GM21737 (cell line): Measurements from ENCODE around the gene CCNL1.

Source experiments
- ATAC-seq: cut with Tn5 transposase; IDR thresholded peaks from one replicate; pipeline ENCODE4 v1.9.1; 2021; ENCODE audit warnings: mild to moderate bottlenecking, moderate library complexity; ENCODE audit not compliant: unreplicated experiment

The CCNL1 gene

GRCh38 chr3:157126365-157126764 lies 33.6 kb downstream of the CCNL1 start:
- ATAC-seq, result no peak

- ATAC-seq, result no peak
These were observed 34.8 kb downstream of the CCNL1 start for GRCh38 chr3:157125101-157125500.

GRCh38 chr3:157123621-157124020 lies 36.3 kb downstream of the CCNL1 start:
- no peak for ATAC-seq

- ATAC-seq, result no peak
These were observed 37.0 kb downstream of the CCNL1 start for GRCh38 chr3:157122832-157123427.

GRCh38 chr3:157122116-157122515 lies 37.8 kb downstream of the CCNL1 start:
- no peak for ATAC-seq

GRCh38 chr3:157121522-157121921 lies 38.4 kb downstream of the CCNL1 start:
- no peak for ATAC-seq

GRCh38 chr3:157120071-157120892 lies 39.7 kb downstream of the CCNL1 start:
- no peak for ATAC-seq

- ATAC-seq, result no peak
These were observed 40.5 kb downstream of the CCNL1 start for GRCh38 chr3:157119369-157119951.

- ATAC-seq, result no peak
These were observed 41.9 kb downstream of the CCNL1 start for GRCh38 chr3:157117875-157118654.

- ATAC-seq, result no peak
These were observed 42.7 kb downstream of the CCNL1 start for GRCh38 chr3:157117206-157117605.

- ATAC-seq, result no peak
These were observed 43.9 kb downstream of the CCNL1 start for GRCh38 chr3:157116017-157116416.

GRCh38 chr3:157115069-157116006 lies 44.6 kb downstream of the CCNL1 start:
- no peak for ATAC-seq

GRCh38 chr3:157113832-157114505 lies 46.0 kb downstream of the CCNL1 start:
- no peak for ATAC-seq

GRCh38 chr3:157112536-157112935 lies 47.4 kb downstream of the CCNL1 start:
- no peak for ATAC-seq

- no peak for ATAC-seq
These were observed 48.4 kb downstream of the CCNL1 start for GRCh38 chr3:157111518-157111917.

GRCh38 chr3:157110761-157111278 lies 49.1 kb downstream of the CCNL1 start:
- no peak for ATAC-seq

- ATAC-seq, result no peak
These were observed 50.4 kb downstream of the CCNL1 start for GRCh38 chr3:157109267-157110141.

- ATAC-seq, result no peak
These were observed 52.3 kb downstream of the CCNL1 start for GRCh38 chr3:157107644-157108133.
